H9 (cell line): ENCODE data around the gene OSBP2. TPM values are rescaled to one million over a fixed set of nuclear protein-coding genes. Genes with fewer than 3 reads are reported as not detected.

Experiments
- DNase-seq: peaks from one replicate; pipeline ENCODE4 v3.0.0-alpha.2; 2017
- H2AFZ ChIP-seq: one replicate; pipeline ENCODE4 v1.6.1; 2013; ENCODE audit warnings: mild to moderate bottlenecking, low read length, control low read depth, moderate library complexity
- H2AK5ac ChIP-seq: 2 replicates; pipeline ENCODE4 v1.6.1; 2013; ENCODE audit warnings: low read length, control low read depth, mixed read lengths; ENCODE audit not compliant: insufficient read length
- H2BK120ac ChIP-seq: one replicate; pipeline ENCODE4 v1.6.1; 2013; ENCODE audit warnings: low read depth, mild to moderate bottlenecking, low read length, control low read depth, inconsistent platforms; ENCODE audit not compliant: poor library complexity, severe bottlenecking
- H2BK12ac ChIP-seq: 2 replicates; pipeline ENCODE4 v1.6.1; 2013; ENCODE audit warnings: low read length, control low read depth, mixed read lengths, low read depth; ENCODE audit not compliant: insufficient read length
- H2BK15ac ChIP-seq: 2 replicates; pipeline ENCODE4 v1.6.1; 2013; ENCODE audit warnings: low read depth, low read length, control low read depth
- H2BK20ac ChIP-seq: one replicate; pipeline ENCODE4 v1.6.1; 2013; ENCODE audit warnings: low read depth, mild to moderate bottlenecking, low read length, control low read depth, inconsistent platforms; ENCODE audit not compliant: poor library complexity, severe bottlenecking
- H2BK5ac ChIP-seq: 2 replicates; pipeline ENCODE4 v1.6.1; 2013; ENCODE audit warnings: low read length, control low read depth, mixed read lengths; ENCODE audit not compliant: insufficient read length
- H3K14ac ChIP-seq: 2 replicates; pipeline ENCODE4 v1.6.1; 2013; ENCODE audit warnings: low read length, control low read depth; ENCODE audit not compliant: insufficient read depth
- H3K18ac ChIP-seq: 2 replicates; pipeline ENCODE4 v1.6.1; 2013; ENCODE audit warnings: low read depth, mild to moderate bottlenecking, mixed read lengths, low read length, control low read depth; ENCODE audit not compliant: insufficient read length
- H3K23ac ChIP-seq: 2 replicates; pipeline ENCODE4 v1.6.1; 2013; ENCODE audit warnings: low read length, control low read depth, mixed read lengths, low read depth; ENCODE audit not compliant: insufficient read length
- H3K23me2 ChIP-seq: 2 replicates; pipeline ENCODE4 v1.6.1; 2013; ENCODE audit warnings: low read depth, mild to moderate bottlenecking, mixed read lengths, low read length, control low read depth; ENCODE audit not compliant: insufficient read length, poor library complexity, severe bottlenecking
- H3K27ac ChIP-seq: 2 replicates; pipeline ENCODE4 v1.5.1; 2013; ENCODE audit warnings: low read length, control low read depth, mixed read lengths, low read depth; ENCODE audit not compliant: insufficient read length
- H3K27me3 ChIP-seq: 2 replicates; pipeline ENCODE4 v1.6.1; 2013; ENCODE audit warnings: low read length, control low read depth, inconsistent platforms; ENCODE audit not compliant: insufficient read depth
- H3K4ac ChIP-seq: 2 replicates; pipeline ENCODE4 v1.6.1; 2013; ENCODE audit warnings: low read depth, mild to moderate bottlenecking, control low read depth, inconsistent platforms, low read length, moderate library complexity
- H3K4me1 ChIP-seq: 2 replicates; pipeline ENCODE4 v1.6.1; 2013; ENCODE audit warnings: low read length, control low read depth, inconsistent platforms; ENCODE audit not compliant: insufficient read depth
- H3K4me2 ChIP-seq: 2 replicates; pipeline ENCODE4 v1.6.1; 2013; ENCODE audit warnings: low read length, control low read depth, mixed read lengths; ENCODE audit not compliant: insufficient read length, insufficient read depth
- H3K56ac ChIP-seq: 2 replicates; pipeline ENCODE4 v1.6.1; 2013; ENCODE audit warnings: low read depth, mild to moderate bottlenecking, mixed read lengths, low read length, control low read depth; ENCODE audit not compliant: insufficient read length
- H3K79me1 ChIP-seq: 2 replicates; pipeline ENCODE4 v1.6.1; 2013; ENCODE audit warnings: low read depth, mild to moderate bottlenecking, moderate library complexity, low read length, control low read depth, inconsistent platforms; ENCODE audit not compliant: insufficient read depth, poor library complexity, severe bottlenecking
- H3K79me2 ChIP-seq: 2 replicates; pipeline ENCODE4 v1.6.1; 2013; ENCODE audit warnings: low read length, control low read depth, inconsistent platforms; ENCODE audit not compliant: insufficient read depth
- H3K9ac ChIP-seq: 2 replicates; pipeline ENCODE4 v1.6.1; 2013; ENCODE audit warnings: low read length, control low read depth, mixed read lengths; ENCODE audit not compliant: insufficient read length; ENCODE audit errors: extremely low read depth
- H3K9me3 ChIP-seq: one replicate; pipeline ENCODE4 v1.6.1; 2013; ENCODE audit warnings: low read depth, low read length, inconsistent platforms; ENCODE audit not compliant: control insufficient read depth
- H3T11ph ChIP-seq: one replicate; pipeline ENCODE4 v1.6.1; 2013; ENCODE audit warnings: mild to moderate bottlenecking, low read length, control low read depth, inconsistent platforms
- H4K20me1 ChIP-seq: one replicate; pipeline ENCODE4 v1.6.1; 2013; ENCODE audit not compliant: control insufficient read depth, insufficient read length, insufficient read depth
- H4K5ac ChIP-seq: 2 replicates; pipeline ENCODE4 v1.6.1; 2013; ENCODE audit warnings: low read depth, mild to moderate bottlenecking, mixed read lengths, low read length, control low read depth; ENCODE audit not compliant: insufficient read length
- H4K8ac ChIP-seq: replicated peaks from 2 replicates; pipeline ENCODE4 v1.6.1; 2013; ENCODE audit warnings: low read length, control low read depth, mixed read lengths, low read depth; ENCODE audit not compliant: insufficient read length
- H4K91ac ChIP-seq: 2 replicates; pipeline ENCODE4 v1.6.1; 2013; ENCODE audit warnings: low read depth, mild to moderate bottlenecking, moderate library complexity, mixed read lengths, low read length, control low read depth; ENCODE audit not compliant: insufficient read length
- H3K27ac Mint-ChIP-seq, 3 experiments: 2 replicates in 2 of 3; 3 replicates in 1 of 3; pipeline ENCODE4 v1.8.0; 2020 to 2021; ENCODE audit warnings: mixed read lengths in 3 of 3, mild to moderate bottlenecking in 1 of 3, moderate library complexity in 1 of 3
- H3K27me3 Mint-ChIP-seq: 2 replicates; pipeline ENCODE4 v1.8.0; 2021; ENCODE audit warnings: low read depth, mild to moderate bottlenecking, moderate library complexity, mixed read lengths
- H3K36me3 Mint-ChIP-seq, 3 experiments: 2 replicates in 2 of 3; 3 replicates in 1 of 3; pipeline ENCODE4 v1.8.0; 2020 to 2021; ENCODE audit warnings: low read depth in 3 of 3, mixed read lengths in 3 of 3; ENCODE audit not compliant: insufficient read depth in 1 of 3
- H3K4me1 Mint-ChIP-seq, 2 experiments: 2 replicates each; pipeline ENCODE4 v1.8.0; 2020; ENCODE audit warnings: mixed read lengths in 2 of 2
- H3K4me3 Mint-ChIP-seq, 2 experiments: 2 replicates in 1 of 2; 3 replicates in 1 of 2; pipeline ENCODE4 v1.8.0; 2020 to 2021; ENCODE audit warnings: mild to moderate bottlenecking in 2 of 2, mixed read lengths in 2 of 2, moderate library complexity in 1 of 2
- H3K9me3 Mint-ChIP-seq, 2 experiments: 2 replicates in 1 of 2; 3 replicates in 1 of 2; pipeline ENCODE4 v1.8.0; 2020; ENCODE audit warnings: mild to moderate bottlenecking in 2 of 2, mixed read lengths in 2 of 2, moderate library complexity in 1 of 2
- WGBS: extraction: QIAGEN DNeasy Blood & Tissue Kit; methylation state at CpG from one replicate; pipeline ENCODE4 v1.1.7; 2013; ENCODE audit warnings: missing lambda C conversion rate, low lambda C conversion rate, mixed read lengths; ENCODE audit not compliant: insufficient read length; ENCODE audit errors: extremely low coverage; 5-methylcytosine and 5-hydroxymethylcytosine counted together
- total RNA-seq: library from RNA; stranded (reverse); gene quantifications from 2 replicates; pipeline ENCODE4 v1.2.1, GENCODE V29; 2021
- TF ChIP-seq, protein P1 (sequence below): fragments of 200-600 bp; sonication (generic); conservative IDR thresholded peaks from 3 replicates; pipeline ENCODE4 v1.8.0; 2021; ENCODE audit warnings: antibody characterized with exemption, mild to moderate bottlenecking

OSBP2 gene
- total RNA-seq, 1 experiment from 2014 or later = 3.4 TPM

GRCh38 chr22:30885591-30885990 is 190.9 kb downstream of the OSBP2 start:
- no peak overlapping the region for H3K27ac ChIP-seq
- H3K27me3 Mint-ChIP-seq = no peaks in the 10 kb centered on the region
- H3K4me3 Mint-ChIP-seq = no peak overlapping the region
- H2BK5ac ChIP-seq = no peak overlapping the region
- H3K4me1 ChIP-seq = no peaks in the 10 kb centered on the region
- peaks cover 0 to 4% (median 0%) of the 10 kb centered on the region in 3 experiments; a peak in 3 of 7 replicates for H3K36me3 Mint-ChIP-seq
- H3K4me2 ChIP-seq = no peak overlapping the region
- H3K79me2 ChIP-seq = no peaks in the 10 kb centered on the region
- no peaks in the 10 kb centered on the region for H3K9me3 ChIP-seq
- no peak overlapping the region for H2AFZ ChIP-seq
- H3K27me3 ChIP-seq = no peaks in the 10 kb centered on the region
- no peak overlapping the region for H2BK120ac ChIP-seq
- H3K9me3 Mint-ChIP-seq = no peaks in the 10 kb centered on the region
- H4K91ac ChIP-seq = no peak overlapping the region
- no peak overlapping the region for H3K56ac ChIP-seq
- H2BK15ac ChIP-seq = no peak overlapping the region
- H3K27ac Mint-ChIP-seq = no peak overlapping the region
- no peak overlapping the region for H3K18ac ChIP-seq
- no peak overlapping the region for H3K4ac ChIP-seq
- H2BK12ac ChIP-seq = no peak overlapping the region
- H3K23me2 ChIP-seq = no peaks in the 10 kb centered on the region
- no peaks in the 10 kb centered on the region for H4K20me1 ChIP-seq
- no peak overlapping the region for H2AK5ac ChIP-seq
- WGBS = no CpG with 5 or more reads among the region's 9 CpGs
- TF ChIP-seq, protein P1, sequence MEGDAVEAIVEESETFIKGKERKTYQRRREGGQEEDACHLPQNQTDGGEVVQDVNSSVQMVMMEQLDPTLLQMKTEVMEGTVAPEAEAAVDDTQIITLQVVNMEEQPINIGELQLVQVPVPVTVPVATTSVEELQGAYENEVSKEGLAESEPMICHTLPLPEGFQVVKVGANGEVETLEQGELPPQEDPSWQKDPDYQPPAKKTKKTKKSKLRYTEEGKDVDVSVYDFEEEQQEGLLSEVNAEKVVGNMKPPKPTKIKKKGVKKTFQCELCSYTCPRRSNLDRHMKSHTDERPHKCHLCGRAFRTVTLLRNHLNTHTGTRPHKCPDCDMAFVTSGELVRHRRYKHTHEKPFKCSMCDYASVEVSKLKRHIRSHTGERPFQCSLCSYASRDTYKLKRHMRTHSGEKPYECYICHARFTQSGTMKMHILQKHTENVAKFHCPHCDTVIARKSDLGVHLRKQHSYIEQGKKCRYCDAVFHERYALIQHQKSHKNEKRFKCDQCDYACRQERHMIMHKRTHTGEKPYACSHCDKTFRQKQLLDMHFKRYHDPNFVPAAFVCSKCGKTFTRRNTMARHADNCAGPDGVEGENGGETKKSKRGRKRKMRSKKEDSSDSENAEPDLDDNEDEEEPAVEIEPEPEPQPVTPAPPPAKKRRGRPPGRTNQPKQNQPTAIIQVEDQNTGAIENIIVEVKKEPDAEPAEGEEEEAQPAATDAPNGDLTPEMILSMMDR = no peak
- H3K4me1 Mint-ChIP-seq = peaks cover 15 to 23% of the 10 kb centered on the region in 2 experiments
- no peak overlapping the region for H4K5ac ChIP-seq
- H3K14ac ChIP-seq = no peak overlapping the region
- H3K79me1 ChIP-seq = no peaks in the 10 kb centered on the region
- no peak for DNase-seq
- no peak overlapping the region for H3K9ac ChIP-seq
- H3T11ph ChIP-seq = no peak overlapping the region
- H4K8ac ChIP-seq = no peak overlapping the region
- H2BK20ac ChIP-seq = no peak overlapping the region
- no peak overlapping the region for H3K23ac ChIP-seq
